ENCODE measurements around the gene GPR84.

GRCh38 chr12:54372113-54372806, 8.0 kb upstream of the GPR84 start:
- TF ChIP-seq, protein P1, sequence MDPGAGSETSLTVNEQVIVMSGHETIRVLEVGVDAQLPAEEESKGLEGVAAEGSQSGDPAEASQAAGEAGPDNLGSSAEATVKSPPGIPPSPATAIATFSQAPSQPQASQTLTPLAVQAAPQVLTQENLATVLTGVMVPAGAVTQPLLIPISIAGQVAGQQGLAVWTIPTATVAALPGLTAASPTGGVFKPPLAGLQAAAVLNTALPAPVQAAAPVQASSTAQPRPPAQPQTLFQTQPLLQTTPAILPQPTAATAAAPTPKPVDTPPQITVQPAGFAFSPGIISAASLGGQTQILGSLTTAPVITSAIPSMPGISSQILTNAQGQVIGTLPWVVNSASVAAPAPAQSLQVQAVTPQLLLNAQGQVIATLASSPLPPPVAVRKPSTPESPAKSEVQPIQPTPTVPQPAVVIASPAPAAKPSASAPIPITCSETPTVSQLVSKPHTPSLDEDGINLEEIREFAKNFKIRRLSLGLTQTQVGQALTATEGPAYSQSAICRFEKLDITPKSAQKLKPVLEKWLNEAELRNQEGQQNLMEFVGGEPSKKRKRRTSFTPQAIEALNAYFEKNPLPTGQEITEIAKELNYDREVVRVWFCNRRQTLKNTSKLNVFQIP (CRISPR knock-in tag; IDR thresholded peaks at IDR 0.05; ENCODE audit: borderline replicate concordance, low read depth): no peak
- TF ChIP-seq PATZ1 (CRISPR knock-in tag; IDR thresholded peaks at IDR 0.05; ENCODE audit: borderline replicate concordance) (no peak), ARNTL (CRISPR knock-in tag; IDR thresholded peaks at IDR 0.05; ENCODE audit: borderline replicate concordance, low read depth) (no peak), ZFP3 (CRISPR knock-in tag; IDR thresholded peaks at IDR 0.05) (no peak), TOX (CRISPR knock-in tag; IDR thresholded peaks at IDR 0.05; ENCODE audit: borderline replicate concordance) (no peak), TSHZ2 (CRISPR knock-in tag; IDR thresholded peaks at IDR 0.05) (no peak), ZC3H10 (CRISPR knock-in tag; IDR thresholded peaks at IDR 0.05) (no peak), RARB (CRISPR knock-in tag; IDR thresholded peaks at IDR 0.05) (no peak), ZNF8 (CRISPR knock-in tag; IDR thresholded peaks at IDR 0.05) (no peak), CREB5 (CRISPR knock-in tag; IDR thresholded peaks at IDR 0.05; ENCODE audit: low read depth) (no peak), ZFP30 (CRISPR knock-in tag; IDR thresholded peaks at IDR 0.05) (no peak), ESRRG (CRISPR knock-in tag; IDR thresholded peaks at IDR 0.05) (no peak), OSR1 (CRISPR knock-in tag; IDR thresholded peaks at IDR 0.05) (no peak)
